HuH-7 (cell line): ENCODE data around the gene CABP4.
A peak's percentile ranks its signal among the peaks of the same experiment; 100 is the strongest.
"Not testable (repeated sequence)": the region's sequence is repeated elsewhere in the genome, so short reads cannot be mapped to it uniquely, and the experiment has no call there.

Experiments
- DNase-seq: peaks from one replicate; pipeline ENCODE4 v3.0.0; 2011; ENCODE audit warnings: low spot score

Gene CABP4

GRCh38 chr11:67453816-67454732, 1.1 kb upstream of the CABP4 start:
- no peak for DNase-seq

GRCh38 chr11:67456068-67456705, 1.0 kb downstream of the CABP4 start:
- DNase-seq, result no peak

GRCh38 chr11:67457453-67457852, 2.3 kb downstream of the CABP4 start:
- no peak for DNase-seq

- DNase-seq, result no peak
Observed at GRCh38 chr11:67458266-67458665, 3.1 kb downstream of the CABP4 start.

- no peak for DNase-seq
Observed at GRCh38 chr11:67463186-67463585, 8.0 kb downstream of the CABP4 start.

GRCh38 chr11:67463680-67464410, 8.7 kb downstream of the CABP4 start:
- DNase-seq, result no peak

GRCh38 chr11:67464411-67465188, 9.4 kb downstream of the CABP4 start:
- DNase-seq, result peak; percentile 100

- no peak for DNase-seq
Observed at GRCh38 chr11:67465189-67465510, 10.0 kb downstream of the CABP4 start.

DNA sequence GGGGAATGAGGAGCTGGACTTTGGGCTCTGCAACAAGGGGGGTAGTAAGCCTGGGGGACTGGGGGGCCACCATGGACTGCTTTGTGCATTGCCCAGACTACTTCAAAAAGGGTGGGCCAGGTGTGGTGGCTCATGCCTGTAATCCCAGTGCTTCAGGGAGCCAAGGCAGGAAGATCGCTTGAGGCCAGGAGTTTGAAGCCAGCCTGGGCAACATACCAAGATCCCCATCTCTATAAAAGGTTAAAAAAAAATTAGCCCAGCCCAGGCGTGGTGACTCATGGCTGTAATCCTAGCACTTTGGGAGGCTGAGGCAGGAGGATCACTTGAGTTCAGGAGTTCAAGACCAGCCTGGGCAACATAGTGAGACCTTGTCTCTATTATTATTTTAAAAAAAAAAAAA, 10.4 kb downstream of the CABP4 start:
- not testable (repeated sequence) for DNase-seq

DNA sequence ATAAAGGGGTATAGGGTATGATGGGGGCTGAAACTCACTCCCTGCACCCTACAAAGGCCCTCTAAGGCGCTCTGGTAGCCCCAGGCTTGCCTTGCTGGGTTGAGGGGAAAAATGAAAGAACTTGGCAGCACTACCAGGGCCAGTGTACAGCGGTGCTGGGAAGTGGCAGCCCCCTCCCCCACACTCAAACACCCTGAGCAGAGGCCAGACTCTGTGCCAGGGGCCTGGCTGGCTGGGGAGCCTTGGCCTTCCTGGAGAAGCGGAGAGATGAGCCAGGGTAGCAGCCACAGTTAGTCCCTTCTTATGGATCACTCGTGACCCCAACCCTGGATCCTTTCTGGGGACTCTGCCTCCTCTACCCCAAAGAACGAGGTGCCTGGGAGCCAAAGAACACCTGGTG, 11.2 kb downstream of the CABP4 start:
- DNase-seq, result no peak

DNA sequence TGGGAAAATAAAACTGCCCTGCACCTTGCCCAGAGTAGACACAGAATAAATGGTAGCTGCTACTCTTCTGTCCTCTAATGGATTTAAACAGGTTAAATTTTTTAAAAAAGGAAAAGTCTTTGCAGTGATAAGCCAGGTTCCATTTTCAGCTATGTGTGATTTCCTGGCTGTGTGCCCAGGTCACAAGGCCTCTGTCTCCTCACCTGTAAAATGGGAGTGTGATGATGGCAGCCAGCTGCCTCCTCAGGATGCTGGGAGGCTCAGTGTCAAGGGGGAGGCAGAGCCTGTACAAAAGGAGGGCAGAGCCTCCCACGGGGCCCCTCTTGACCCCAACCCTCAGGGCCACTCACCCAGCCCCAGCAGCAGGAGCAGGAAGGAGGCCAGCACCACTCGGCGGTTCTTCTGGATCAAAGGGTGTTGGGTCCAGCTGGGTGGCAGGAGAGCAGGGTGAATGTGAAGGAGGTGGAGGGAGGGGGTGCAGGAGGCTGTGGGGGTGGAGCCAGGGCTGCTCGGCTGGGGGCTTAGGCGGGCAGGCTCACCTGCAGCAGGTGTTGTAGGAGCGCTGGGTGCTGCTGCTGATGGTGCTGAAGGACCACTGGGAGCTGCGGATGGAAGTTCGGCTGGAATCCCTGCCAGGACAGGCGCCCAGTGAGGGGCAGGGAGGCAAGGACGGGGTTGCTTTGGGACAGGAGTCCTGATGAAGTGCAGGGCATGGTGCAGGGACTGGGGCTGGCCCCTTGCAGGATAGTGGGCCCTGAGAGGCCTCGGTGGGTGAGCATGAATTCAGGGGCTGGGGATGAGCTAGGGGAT, 12.0 kb downstream of the CABP4 start:
- no peak for DNase-seq

- DNase-seq, result no peak
Observed at GRCh38 chr11:67468056-67468455, 12.9 kb downstream of the CABP4 start.

DNA sequence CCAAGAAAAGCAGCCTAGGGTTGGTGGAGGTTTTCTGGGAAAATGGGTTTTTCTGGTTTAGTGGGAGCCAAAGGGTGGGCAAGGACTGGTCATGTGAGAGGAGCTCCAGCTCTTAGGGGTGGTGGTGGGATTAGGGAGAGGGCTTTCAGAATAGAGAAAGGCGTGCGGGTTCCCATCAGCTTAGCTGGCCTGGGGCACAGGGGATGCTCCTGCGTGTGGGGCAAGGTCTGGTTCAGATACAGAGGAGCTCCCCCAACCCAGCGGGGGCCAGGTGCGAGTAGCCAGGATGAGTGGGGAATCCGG, 13.3 kb downstream of the CABP4 start:
- DNase-seq, result no peak

DNA sequence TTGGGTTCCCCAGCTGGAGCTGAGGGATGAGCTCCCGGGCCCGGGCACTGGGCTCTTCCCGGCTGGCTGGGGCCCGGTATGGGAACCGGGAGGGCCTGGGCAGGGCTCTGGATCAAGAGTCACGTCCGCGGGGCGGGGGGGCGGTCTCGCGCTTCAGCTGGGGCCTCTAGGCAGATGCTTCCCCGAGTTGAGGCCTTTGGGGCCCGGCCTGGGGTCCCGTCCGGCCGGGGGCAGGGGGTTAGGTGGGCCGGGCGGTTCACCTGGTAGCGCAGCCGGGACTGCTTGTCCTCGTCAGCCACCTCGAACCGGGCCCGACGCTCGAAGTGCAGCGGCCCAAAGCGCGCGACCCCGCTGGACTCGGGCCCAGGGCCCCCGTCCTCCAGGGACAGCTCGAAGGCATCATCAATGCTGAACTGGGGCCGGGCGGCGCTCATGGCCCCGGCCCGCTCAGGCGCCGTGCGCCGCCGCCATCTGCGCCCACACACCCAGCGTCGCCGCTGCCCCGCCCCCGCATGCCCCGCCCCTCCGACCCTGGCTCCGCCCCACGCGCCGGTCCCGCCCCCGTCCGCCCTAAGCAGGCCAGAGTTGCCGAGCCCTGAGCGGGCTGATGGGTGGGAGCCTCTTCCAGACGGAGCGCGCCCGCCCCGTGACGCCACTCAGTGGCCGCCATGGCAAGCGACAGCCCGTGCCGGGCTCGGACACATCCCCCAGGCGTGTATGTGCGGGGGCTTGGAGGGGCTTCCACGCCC, 13.8 kb downstream of the CABP4 start, which contains the start of gene TMEM134:
Gene TMEM134, minus strand, starts transcription at position 493 of the 749 bp plus-strand sequence. Its CDS starts 59 bp downstream, at position 434.
- DNase-seq, result peak; percentile 100

- no peak for DNase-seq
Observed at GRCh38 chr11:67469508-67469811, 14.3 kb downstream of the CABP4 start.

- DNase-seq, result no peak
Observed at GRCh38 chr11:67470337-67471002, 15.3 kb downstream of the CABP4 start.

DNA sequence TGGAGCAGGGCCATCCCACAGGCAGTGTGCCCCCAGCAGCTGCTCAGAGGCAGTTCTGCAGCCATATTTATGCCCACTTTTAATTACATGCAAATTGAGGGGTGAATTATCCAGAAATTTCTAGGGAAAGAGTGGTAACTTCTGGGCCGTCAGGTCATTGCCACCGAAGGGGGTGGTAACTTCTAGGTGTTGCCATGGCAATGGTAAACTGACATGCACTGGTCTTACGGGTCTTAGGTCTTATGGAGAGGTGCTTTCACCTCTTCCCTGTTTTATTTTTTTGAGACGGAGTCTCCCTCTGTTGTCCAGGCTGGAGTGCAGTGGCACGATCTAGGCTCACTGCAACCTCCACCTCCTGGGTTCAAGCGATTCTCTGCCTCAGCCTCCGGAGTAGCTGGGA, 17.7 kb downstream of the CABP4 start:
- DNase-seq, result no peak

DNA sequence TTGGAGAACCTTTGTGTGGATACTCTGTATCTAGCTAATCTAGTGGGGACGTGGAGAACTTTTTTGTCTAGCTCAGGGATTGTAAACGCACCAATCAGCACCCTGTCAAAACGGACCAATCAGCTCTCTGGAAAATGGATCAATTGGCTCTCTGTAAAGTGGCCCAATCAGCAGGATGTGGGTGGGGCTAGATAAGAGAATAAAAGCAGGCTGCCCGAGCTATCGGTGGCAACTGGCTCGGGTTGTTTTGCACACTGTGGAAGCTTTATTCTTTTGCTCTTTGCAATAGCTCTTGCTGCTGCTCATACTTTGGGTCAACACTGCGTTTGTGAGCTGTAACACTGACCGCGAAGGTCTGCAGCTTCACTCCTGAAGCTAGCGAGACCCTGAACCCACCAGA, 21.5 kb downstream of the CABP4 start:
- DNase-seq, result not testable (repeated sequence)

DNA sequence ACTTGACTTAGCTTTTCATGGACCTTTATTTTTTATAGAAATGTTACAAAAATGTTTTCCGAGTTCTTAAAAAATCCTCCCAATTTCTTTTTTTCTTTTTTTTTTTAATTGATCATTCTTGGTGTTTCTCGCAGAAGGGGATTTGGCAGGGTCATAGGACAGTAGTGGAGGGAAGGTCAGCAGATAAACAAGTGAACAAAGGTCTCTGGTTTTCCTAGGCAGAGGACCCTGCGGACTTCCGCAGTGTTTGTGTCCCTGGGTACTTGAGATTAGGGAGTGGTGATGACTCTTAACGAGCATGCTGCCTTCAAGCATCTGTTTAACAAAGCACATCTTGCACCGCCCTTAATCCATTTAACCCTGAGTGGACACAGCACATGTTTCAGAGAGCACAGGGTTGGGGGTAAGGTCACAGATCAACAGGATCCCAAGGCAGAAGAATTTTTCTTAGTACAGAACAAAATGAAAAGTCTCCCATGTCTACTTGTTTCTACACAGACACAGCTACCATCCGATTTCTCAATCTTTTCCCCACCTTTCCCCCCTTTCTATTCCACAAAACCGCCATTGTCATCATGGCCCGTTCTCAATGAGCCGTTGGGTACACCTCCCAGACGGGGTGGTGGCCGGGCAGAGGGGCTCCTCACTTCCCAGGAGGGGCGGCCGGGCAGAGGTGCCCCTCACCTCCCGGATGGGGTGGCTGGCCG, 22.3 kb downstream of the CABP4 start:
- DNase-seq, result not testable (repeated sequence)
